ENCODE results near the gene LRRC70. TPM values are rescaled to one million over a fixed set of nuclear protein-coding genes. Genes with fewer than 3 reads are reported as not detected.

LRRC70 gene
- polyA plus RNA-seq, 1 donor from 2014 or later = 2.2 TPM

- H3K4me2 ChIP-seq (ENCODE audit: low read length) = no peak overlapping the region
- TF ChIP-seq TAF1 (IDR thresholded peaks at IDR 0.05; ENCODE audit: low read depth) (no peak), RAD21 (conservative IDR thresholded peaks at IDR 0.05) (no peak), POLR2AphosphoS5 (IDR thresholded peaks at IDR 0.05) (no peak), CTCF (IDR thresholded peaks at IDR 0.05; ENCODE audit: poor library complexity, severe bottlenecking) (no peak), MXI1 (conservative IDR thresholded peaks at IDR 0.05; ENCODE audit: poor library complexity, severe bottlenecking) (no peak), REST (IDR thresholded peaks at IDR 0.05; ENCODE audit: borderline replicate concordance) (no peak), SMC3 (conservative IDR thresholded peaks at IDR 0.05; ENCODE audit: poor library complexity) (no peak), EP300 (conservative IDR thresholded peaks at IDR 0.05; ENCODE audit: poor library complexity, severe bottlenecking) (no peak), EZH2 (IDR thresholded peaks at IDR 0.05; ENCODE audit: borderline replicate concordance, insufficient read depth, low read length, poor library complexity, severe bottlenecking) (no peak)
- H3K9ac ChIP-seq (ENCODE audit: low read length) = no peak overlapping the region
- H2AFZ ChIP-seq (ENCODE audit: low read depth, low read length) = no peak overlapping the region
- no peak overlapping the region for H3K4me3 ChIP-seq (ENCODE audit: low read length)
- no peaks in the 10 kb centered on the region for H3K79me2 ChIP-seq (replicated peaks; ENCODE audit: insufficient read depth, low read length)
- H3K9me2 ChIP-seq (ENCODE audit: insufficient read depth, low read length) = no peaks in the 10 kb centered on the region
- no peak overlapping the region for H3K27ac ChIP-seq (ENCODE audit: low read length)
- no peaks in the 10 kb centered on the region for H3K36me3 ChIP-seq (ENCODE audit: insufficient read depth, low read length)
- H3K27me3 ChIP-seq (ENCODE audit: insufficient read depth, low read depth, low read length) = no peaks in the 10 kb centered on the region
- H4K20me1 ChIP-seq (ENCODE audit: insufficient read depth) = no peaks in the 10 kb centered on the region
- H3K9me3 ChIP-seq (ENCODE audit: low read length) = no peaks in the 10 kb centered on the region
- H3F3A ChIP-seq (ENCODE audit: insufficient read depth, low read length, poor library complexity, severe bottlenecking) = no peaks in the 10 kb centered on the region
Observed at GRCh38 chr5:62594364-62594984, 15.9 kb downstream of the LRRC70 start.

GRCh38 chr5:62596096-62596495, 17.5 kb downstream of the LRRC70 start:
- Histone ChIP-seq H3K36me3 (ENCODE audit: insufficient read depth, low read length) (no peaks in the 10 kb centered on the region), H3K27me3 (ENCODE audit: insufficient read depth, low read depth, low read length) (no peaks in the 10 kb centered on the region), H4K20me1 (ENCODE audit: insufficient read depth) (no peaks in the 10 kb centered on the region), H3K4me3 (ENCODE audit: low read length) (no peak overlapping the region), H3F3A (ENCODE audit: insufficient read depth, low read length, poor library complexity, severe bottlenecking) (no peaks in the 10 kb centered on the region), H2AFZ (ENCODE audit: low read depth, low read length) (no peak overlapping the region), H3K9me3 (ENCODE audit: low read length) (no peaks in the 10 kb centered on the region), H3K79me2 (replicated peaks; ENCODE audit: insufficient read depth, low read length) (no peaks in the 10 kb centered on the region), H3K9ac (ENCODE audit: low read length) (no peak overlapping the region), H3K4me2 (ENCODE audit: low read length) (no peak overlapping the region), H3K27ac (ENCODE audit: low read length) (no peak overlapping the region), H3K9me2 (ENCODE audit: insufficient read depth, low read length) (no peaks in the 10 kb centered on the region)
- TF ChIP-seq EP300 (conservative IDR thresholded peaks at IDR 0.05; ENCODE audit: poor library complexity, severe bottlenecking) (no peak), REST (IDR thresholded peaks at IDR 0.05; ENCODE audit: borderline replicate concordance) (no peak), CTCF (IDR thresholded peaks at IDR 0.05; ENCODE audit: poor library complexity, severe bottlenecking) (no peak), TAF1 (IDR thresholded peaks at IDR 0.05; ENCODE audit: low read depth) (no peak), POLR2AphosphoS5 (IDR thresholded peaks at IDR 0.05) (no peak), EZH2 (IDR thresholded peaks at IDR 0.05; ENCODE audit: borderline replicate concordance, insufficient read depth, low read length, poor library complexity, severe bottlenecking) (no peak), SMC3 (conservative IDR thresholded peaks at IDR 0.05; ENCODE audit: poor library complexity) (no peak), RAD21 (conservative IDR thresholded peaks at IDR 0.05) (no peak), MXI1 (conservative IDR thresholded peaks at IDR 0.05; ENCODE audit: poor library complexity, severe bottlenecking) (no peak)
